HG03196 (cell line): ENCODE measurements around the gene GREM2.

Experiments used
- ATAC-seq: cut with Tn5 transposase; IDR thresholded peaks from one replicate; pipeline ENCODE4 v1.9.1; 2021; ENCODE audit not compliant: unreplicated experiment

GREM2 gene

GRCh38 chr1:240462766-240463395, 149.1 kb downstream of the GREM2 start:
- ATAC-seq = no peak

GRCh38 chr1:240462277-240462676, 149.7 kb downstream of the GREM2 start:
- ATAC-seq = no peak

GRCh38 chr1:240457203-240457602, 154.8 kb downstream of the GREM2 start:
- ATAC-seq = no peak

- no peak for ATAC-seq
Measured at GRCh38 chr1:240455228-240455821, 156.6 kb downstream of the GREM2 start.

GRCh38 chr1:240445369-240445768, 166.6 kb downstream of the GREM2 start:
- no peak for ATAC-seq

- no peak for ATAC-seq
Measured at GRCh38 chr1:240441669-240442068, 170.3 kb downstream of the GREM2 start.
